GM12891 (cell line): ENCODE results near the gene C8G.

ENCODE experiments used
- PAX5 ChIP-seq: IDR thresholded peaks from 2 replicates; pipeline ENCODE4 v1.6.1; 2011; ENCODE audit warnings: low read length, moderate library complexity, mild to moderate bottlenecking; ENCODE audit not compliant: insufficient read depth, severe bottlenecking
- POLR2A ChIP-seq: IDR thresholded peaks from 2 replicates; pipeline ENCODE4 v1.6.1; 2011; ENCODE audit warnings: low read depth, low read length, control low read depth
- POLR2AphosphoS5 ChIP-seq: IDR thresholded peaks from 2 replicates; pipeline ENCODE4 v1.6.1; 2011; ENCODE audit warnings: low read depth, low read length, control low read depth
- POU2F2 ChIP-seq: IDR thresholded peaks from 2 replicates; pipeline ENCODE4 v1.6.1; 2011; ENCODE audit warnings: low read depth, mild to moderate bottlenecking, control low read depth, low read length, moderate library complexity
- SPI1 ChIP-seq: IDR thresholded peaks from 2 replicates; pipeline ENCODE4 v1.6.1; 2011; ENCODE audit warnings: low read depth, low read length, control low read depth
- TAF1 ChIP-seq: IDR thresholded peaks from 2 replicates; pipeline ENCODE4 v1.6.1; 2011; ENCODE audit warnings: low read depth, low read length, control low read depth

DNA sequence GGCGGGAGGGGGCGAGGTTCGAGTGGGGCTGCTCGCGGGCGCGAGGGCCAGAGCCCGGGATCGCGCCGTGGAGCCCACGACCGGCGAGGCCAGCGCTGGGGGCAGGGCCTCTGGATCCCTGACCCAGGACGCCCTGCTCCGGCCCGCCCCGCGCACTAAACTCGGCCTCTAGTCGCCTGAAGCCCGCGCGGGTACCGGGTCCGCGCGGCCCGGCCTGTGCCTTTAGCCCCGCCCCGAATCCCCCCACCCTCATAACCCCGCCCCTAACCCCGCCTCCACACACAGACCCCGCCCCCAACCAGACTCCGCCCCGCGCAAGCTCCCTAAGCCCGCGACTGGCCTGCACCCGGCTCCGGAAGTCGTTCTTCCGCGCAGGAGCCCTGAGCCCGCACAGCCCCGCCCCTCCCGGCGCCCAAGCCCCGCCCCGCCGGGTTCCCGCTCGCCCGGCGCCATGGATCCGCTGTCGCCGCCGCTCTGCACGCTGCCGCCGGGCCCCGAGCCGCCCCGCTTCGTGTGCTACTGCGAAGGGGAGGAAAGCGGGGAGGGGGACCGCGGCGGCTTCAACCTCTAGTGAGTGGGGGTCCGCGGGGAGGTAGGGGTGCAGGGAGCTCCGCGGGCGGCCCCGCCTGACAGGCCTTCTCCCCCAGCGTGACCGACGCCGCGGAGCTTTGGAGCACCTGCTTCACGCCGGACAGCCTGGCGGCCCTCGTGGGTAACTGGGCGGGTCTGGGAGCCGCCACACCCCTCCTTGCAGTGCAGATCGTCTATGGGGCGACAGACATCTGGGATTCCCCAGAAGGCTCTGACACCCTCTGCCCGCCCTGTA is 47.2 kb downstream of the C8G start, which contains the start of gene PAXX:
- TF ChIP-seq POLR2AphosphoS5 (no peak), POLR2A (0 out of 2 replicates have a peak, but pooled peaks have one; percentile 19), TAF1 (no peak), POU2F2 (no peak), SPI1 (no peak), PAX5 (no peak)
